ENCODE data around the gene DPP8. TPM values are rescaled to one million over a fixed set of nuclear protein-coding genes. Genes with fewer than 3 reads are reported as not detected.
"Not testable (repeated sequence)": the region's sequence is repeated elsewhere in the genome, so short reads cannot be mapped to it uniquely, and the experiment has no call there.

DPP8 gene
- total RNA-seq (10 to 100 TPM; 60.3 to 63.8 TPM), polyA plus RNA-seq (10 to 100 TPM; 38.1 to 47.1 (median 41.8) TPM), total RNA-seq (53.6 to 125 (median 84.3) reads per million in 6 experiments)

DNA sequence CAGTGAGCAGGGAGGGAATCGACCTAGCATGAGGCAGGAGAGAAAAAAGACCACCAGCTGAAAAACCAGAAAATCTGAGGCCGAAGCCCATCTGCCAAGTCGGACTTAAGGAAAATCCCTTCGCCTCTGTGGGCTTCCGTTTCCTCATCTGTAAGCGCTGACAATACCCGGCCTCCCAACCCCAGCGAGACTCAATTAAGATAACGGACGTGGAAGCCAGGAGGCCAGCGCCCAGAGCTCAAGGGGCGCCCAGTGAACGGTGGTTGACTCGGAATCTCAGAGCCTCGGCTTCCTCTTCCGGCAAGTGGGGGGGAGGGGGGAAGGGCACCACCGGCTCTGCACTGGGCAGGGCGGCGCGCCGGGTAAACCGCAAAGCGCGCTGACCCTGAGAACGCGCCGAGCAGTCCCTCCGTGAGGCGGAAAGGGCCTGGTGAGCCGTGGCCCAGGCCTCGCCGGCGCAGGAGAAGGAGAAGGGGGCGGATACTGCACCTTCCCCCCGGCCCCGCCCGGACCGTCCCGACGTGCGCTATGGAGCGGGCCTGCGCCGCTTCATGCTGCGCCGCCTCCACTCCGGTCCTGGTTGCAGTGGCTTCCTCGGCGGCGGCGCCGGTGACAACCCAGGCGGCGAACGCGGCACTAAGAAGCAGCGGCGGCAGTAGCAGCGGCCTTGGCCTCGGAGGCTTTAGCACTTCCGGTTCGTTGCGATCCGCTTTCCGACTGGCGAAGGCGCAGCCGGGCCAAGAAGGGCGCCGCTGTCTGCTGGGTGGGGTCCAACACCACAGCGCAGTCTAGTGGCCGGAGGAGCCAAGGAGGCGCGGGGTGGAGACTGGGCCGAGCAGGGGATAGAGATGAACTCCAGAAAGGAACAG is at the start of gene DPP8:
DPP8 (minus strand) TSS at position 693 of the 869 bp plus-strand sequence. CDS start 5,136 bp downstream, outside the sequence.
- POLR2A ChIA-PET: interaction anchor here (0.5 to 2.0 kb wide), 16 partner anchors 7 to 1389 kb away, joined by 3 to 11 read pairs (median 3); partner anchors contain the start of genes HACD3, INTS14, PPIB and RAB11A
- Mint-ChIP-seq H3K9me3 (no peaks in the 10 kb centered on the region), H3K27ac (peak within 1 kb of the TSS; percentile 79 to 99 (median 93)), H3K4me1 (peaks cover 9 to 53% (median 41%) of the 10 kb centered on the region in 4 donors), H3K36me3 (peaks cover 0 to 25% (median 0%) of the 10 kb centered on the region in 3 donors), H3K27me3 (no peaks in the 10 kb centered on the region), H3K4me3 (peak within 1 kb of the TSS; percentile 86 to 100 (median 95))
- DNase-seq: peak; percentile 86 to 95 (median 93)
- peak; percentile 94 for ATAC-seq

DNA sequence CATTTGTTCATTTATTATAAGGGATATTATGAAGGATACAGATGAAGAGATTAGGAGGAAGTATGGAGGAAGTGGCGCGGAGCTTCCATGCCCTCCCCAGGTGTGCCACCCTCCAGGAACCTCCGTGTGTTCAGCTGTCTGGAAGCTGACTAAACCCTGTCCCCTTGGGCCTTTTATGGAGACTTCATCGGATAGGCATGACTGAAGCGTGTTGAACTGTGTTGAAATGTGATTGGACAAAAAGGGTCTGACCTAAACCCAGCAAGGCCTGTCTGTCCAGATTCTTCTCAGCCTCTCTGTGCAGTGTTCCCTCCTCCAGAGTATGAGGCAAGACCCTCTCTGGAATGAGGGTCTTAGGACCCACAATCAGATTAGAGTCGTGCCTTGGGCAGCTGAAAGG is 44.4 kb upstream of the DPP8 start:
- Mint-ChIP-seq H3K27me3 (no peaks in the 10 kb centered on the region), H3K9me3 (no peaks in the 10 kb centered on the region), H3K4me1 (no peaks in the 10 kb centered on the region), H3K36me3 (peaks cover 22 to 95% (median 37%) of the 10 kb centered on the region in 3 donors), H3K4me3 (peak overlapping the region in 1 of 10 donors; percentile 43), H3K27ac (peak overlapping the region in 2 of 10 donors; percentile 53 to 69)
- ATAC-seq (no peak), DNase-seq (no peak)
- POLR2A ChIA-PET: no interaction called here

DNA sequence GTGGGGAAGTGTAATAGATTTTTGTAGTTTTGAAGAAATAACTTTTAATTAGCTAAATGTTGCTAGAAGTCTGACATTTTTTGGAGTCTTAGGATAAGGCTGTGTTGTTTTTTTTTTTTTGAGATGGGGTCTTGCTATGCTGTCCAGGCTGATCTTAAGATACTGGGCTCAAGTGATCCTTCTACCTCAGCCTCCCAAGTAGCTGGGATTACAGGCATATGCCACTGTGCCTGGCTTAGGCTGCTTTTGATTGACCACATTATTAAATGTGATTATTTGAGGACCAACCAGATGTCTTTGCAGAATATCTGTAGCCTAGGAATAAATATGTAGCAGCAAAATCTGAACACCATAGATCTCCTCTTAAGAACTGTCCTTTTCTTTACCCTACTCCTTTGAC is 42.5 kb upstream of the DPP8 start:
- POLR2A ChIA-PET: no interaction called here
- no peak for DNase-seq
- peaks cover 11 to 95% (median 33%) of the 10 kb centered on the region in 3 donors for H3K36me3 Mint-ChIP-seq
- no peaks in the 10 kb centered on the region for H3K27me3 Mint-ChIP-seq
- peak overlapping the region in 2 of 10 donors; percentile 10 to 68 for H3K27ac Mint-ChIP-seq
- no peak overlapping the region for H3K4me3 Mint-ChIP-seq
- ATAC-seq: no peak
- no peaks in the 10 kb centered on the region for H3K9me3 Mint-ChIP-seq
- H3K4me1 Mint-ChIP-seq: no peaks in the 10 kb centered on the region

DNA sequence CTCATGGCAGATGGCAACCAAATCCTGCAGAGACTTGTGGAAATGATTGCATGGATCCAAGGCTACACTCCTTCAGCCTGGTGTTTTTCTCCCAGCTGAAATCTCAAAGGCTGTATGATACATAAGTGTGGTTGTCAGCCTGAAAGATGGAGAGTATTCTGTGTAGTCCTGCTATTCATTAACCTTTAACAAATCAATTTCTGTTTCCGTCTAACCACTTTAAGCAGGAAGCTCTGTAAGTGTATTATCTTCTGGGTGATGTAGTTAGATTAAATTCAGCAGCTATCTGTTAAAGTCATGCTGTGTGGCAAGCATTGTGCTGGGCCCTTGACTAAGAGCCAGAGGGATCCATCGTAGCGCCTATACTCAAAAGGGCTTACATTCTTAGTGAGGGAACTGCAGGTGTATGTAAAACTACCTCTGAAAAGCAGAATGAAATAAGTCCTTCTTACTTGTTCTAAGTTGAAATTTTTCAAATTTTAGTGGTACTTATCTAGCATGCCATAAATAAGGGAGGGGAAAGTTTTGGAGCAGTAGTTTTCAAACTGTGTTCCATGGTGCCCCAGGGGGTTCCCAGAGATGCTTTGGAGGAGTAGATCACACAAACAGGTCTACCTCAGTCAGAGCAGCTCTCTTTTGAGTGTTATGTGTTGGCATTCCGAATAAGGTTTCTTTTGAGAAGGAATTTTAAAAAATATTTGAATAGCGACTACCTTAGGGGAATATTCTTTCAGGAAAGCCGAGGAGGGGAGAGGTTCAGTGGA is 41.7 kb upstream of the DPP8 start:
- Mint-ChIP-seq H3K9me3 (no peaks in the 10 kb centered on the region), H3K27ac (no peak overlapping the region), H3K4me3 (no peak overlapping the region), H3K27me3 (no peaks in the 10 kb centered on the region), H3K4me1 (no peaks in the 10 kb centered on the region), H3K36me3 (peaks cover 8 to 95% (median 27%) of the 10 kb centered on the region in 3 donors)
- no peak for DNase-seq
- POLR2A ChIA-PET: no interaction called here
- ATAC-seq: no peak

DNA sequence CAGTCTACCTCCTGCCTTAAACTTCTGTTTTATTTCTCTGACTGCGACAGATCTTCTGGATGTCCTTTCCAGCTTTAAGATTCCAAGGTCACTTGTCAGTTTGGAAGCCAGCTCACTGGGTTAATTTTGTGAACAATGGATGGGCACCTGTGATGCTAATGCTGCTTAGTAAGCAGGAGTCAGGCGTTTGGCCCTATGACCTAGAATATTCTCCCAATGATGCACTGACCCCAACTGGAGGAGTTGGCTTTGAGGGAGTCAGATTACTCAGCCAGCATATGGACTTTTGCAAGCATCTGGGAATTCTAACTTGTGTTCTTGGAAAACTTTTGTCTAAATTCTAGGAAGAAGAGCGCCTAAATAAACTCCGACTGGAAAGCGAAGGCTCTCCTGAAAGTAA is 40.8 kb upstream of the DPP8 start:
- no peaks in the 10 kb centered on the region for H3K27me3 Mint-ChIP-seq
- no peaks in the 10 kb centered on the region for H3K4me1 Mint-ChIP-seq
- ATAC-seq (no peak), DNase-seq (no peak)
- H3K9me3 Mint-ChIP-seq: no peaks in the 10 kb centered on the region
- no peak overlapping the region for H3K4me3 Mint-ChIP-seq
- POLR2A ChIA-PET: interaction anchor here (0.6 kb wide), 1 partner anchor 23 kb away, joined by 6 read pairs; no protein-coding TSS in a partner anchor
- peak overlapping the region in 1 of 10 donors; percentile 46 for H3K27ac Mint-ChIP-seq
- H3K36me3 Mint-ChIP-seq: peaks cover 5 to 95% (median 29%) of the 10 kb centered on the region in 3 donors

DNA sequence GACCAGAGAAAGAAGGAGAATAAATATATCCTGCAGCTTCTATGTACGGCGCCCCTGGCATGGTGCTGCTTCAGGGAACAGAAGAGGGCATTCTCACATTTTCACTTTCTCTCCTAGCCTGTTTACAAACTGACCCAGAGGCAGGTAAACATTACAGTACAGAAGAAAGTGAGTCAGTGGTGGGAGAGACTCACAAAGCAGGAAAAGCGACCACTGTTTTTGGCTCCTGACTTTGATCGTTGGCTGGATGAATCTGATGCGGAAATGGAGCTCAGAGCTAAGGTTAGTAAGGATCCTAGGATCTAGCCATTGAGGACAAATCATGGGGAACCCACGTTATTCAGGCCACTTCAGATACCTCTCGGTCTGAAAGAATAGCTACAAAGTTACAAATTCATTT is 39.1 kb upstream of the DPP8 start:
- Mint-ChIP-seq H3K27ac (no peak overlapping the region), H3K27me3 (no peaks in the 10 kb centered on the region), H3K4me1 (no peaks in the 10 kb centered on the region), H3K9me3 (no peaks in the 10 kb centered on the region), H3K4me3 (no peak overlapping the region), H3K36me3 (peaks cover 5 to 81% (median 25%) of the 10 kb centered on the region in 3 donors)
- no peak for DNase-seq
- POLR2A ChIA-PET: no interaction called here
- ATAC-seq: no peak

DNA sequence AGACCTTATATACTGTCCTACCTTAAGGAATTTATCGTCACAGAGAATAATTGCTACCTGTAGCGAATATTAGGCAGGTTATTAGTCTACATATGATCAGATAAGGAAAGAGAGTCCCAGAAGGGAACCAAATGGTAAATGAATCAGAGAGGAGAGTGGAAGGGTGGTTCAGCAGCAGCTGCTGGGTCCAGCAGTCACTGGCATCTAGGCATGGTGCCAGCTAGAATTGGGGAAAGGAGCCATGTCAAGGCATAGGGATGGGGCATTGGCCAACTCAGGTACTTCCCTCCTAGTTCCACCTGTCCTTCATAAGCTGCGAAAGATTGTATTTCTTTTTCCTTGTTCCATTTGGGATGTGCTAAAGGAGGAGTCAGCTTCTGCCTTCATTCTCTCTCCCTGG is 36.2 kb upstream of the DPP8 start:
- POLR2A ChIA-PET: no interaction called here
- ATAC-seq (no peak), DNase-seq (no peak)
- Mint-ChIP-seq H3K4me1 (peaks cover 7 to 17% (median 11%) of the 10 kb centered on the region in 4 donors), H3K27me3 (no peaks in the 10 kb centered on the region), H3K27ac (no peak overlapping the region), H3K36me3 (peaks cover 0 to 54% (median 20%) of the 10 kb centered on the region in 3 donors), H3K4me3 (no peak overlapping the region), H3K9me3 (no peaks in the 10 kb centered on the region)

DNA sequence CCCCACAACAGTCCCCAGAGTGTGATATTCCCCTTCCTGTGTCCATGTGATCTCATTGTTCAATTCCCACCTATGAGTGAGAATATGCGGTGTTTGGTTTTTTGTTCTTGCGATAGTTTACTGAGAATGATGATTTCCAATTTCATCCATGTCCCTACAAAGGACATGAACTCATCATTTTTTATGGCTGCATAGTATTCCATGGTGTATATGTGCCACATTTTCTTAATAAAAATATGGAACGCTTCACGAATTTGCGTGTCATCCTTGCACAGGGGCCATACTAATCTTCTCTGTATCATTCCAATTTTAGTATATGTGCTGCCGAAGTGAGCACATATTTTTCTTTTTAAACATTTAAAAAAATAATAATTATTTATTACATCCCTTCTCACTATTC is 35.4 kb upstream of the DPP8 start:
- H3K27me3 Mint-ChIP-seq, H3K4me3 Mint-ChIP-seq, DNase-seq, H3K9me3 Mint-ChIP-seq, H3K27ac Mint-ChIP-seq, POLR2A ChIA-PET, ATAC-seq: not testable (repeated sequence)
- peaks cover 0 to 46% (median 17%) of the 10 kb centered on the region in 3 donors for H3K36me3 Mint-ChIP-seq
- peaks cover 7 to 19% (median 11%) of the 10 kb centered on the region in 4 donors for H3K4me1 Mint-ChIP-seq

DNA sequence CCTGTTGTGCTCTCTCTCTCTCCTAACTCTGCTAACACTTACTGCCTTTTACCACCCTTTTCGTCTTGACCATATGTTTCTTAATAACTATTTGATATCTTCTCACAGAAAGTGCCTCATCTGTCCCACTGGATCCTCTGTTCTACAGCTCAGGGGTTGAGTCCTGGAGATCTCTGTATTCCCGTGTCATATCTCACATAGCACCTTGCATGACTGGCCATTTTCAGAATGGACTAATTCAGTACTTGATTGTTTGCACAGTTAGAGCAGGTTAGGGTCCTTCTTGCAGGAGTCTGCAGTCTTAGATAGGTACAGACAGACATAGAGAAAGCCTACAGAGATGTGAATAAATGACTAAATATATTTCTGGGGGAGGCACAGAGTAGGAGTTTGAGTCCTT is 33.7 kb upstream of the DPP8 start:
- no peak for ATAC-seq
- no peak overlapping the region for H3K4me3 Mint-ChIP-seq
- H3K27ac Mint-ChIP-seq: peak overlapping the region in 5 of 10 donors; percentile 2 to 63 (median 16)
- POLR2A ChIA-PET: no interaction called here
- H3K27me3 Mint-ChIP-seq: no peaks in the 10 kb centered on the region
- DNase-seq: no peak
- no peaks in the 10 kb centered on the region for H3K9me3 Mint-ChIP-seq
- peaks cover 10 to 23% (median 16%) of the 10 kb centered on the region in 4 donors for H3K4me1 Mint-ChIP-seq
- peaks cover 0 to 30% (median 10%) of the 10 kb centered on the region in 3 donors for H3K36me3 Mint-ChIP-seq

DNA sequence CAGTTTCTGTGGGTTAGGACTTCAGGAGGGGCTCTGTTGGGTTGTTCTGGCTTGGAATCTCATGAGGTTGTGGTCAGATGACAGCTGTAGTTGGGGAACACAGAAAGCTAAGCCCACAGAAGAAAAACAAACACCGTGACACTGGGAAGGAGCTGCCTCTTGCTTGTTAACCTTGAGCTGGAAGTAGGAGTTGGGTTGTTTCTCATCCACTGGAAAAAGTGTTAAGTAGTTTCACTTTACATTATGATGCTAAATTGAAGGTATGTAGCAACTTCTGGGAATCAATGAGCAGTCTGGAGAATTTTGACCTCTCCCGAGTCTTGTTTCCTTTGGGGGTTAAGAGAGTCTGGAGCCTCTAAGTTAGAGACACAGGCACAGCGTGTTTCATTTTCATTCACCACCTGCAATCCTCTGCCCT is 33.2 kb upstream of the DPP8 start:
- Mint-ChIP-seq H3K27ac (peak overlapping the region in 5 of 10 donors; percentile 2 to 75 (median 26)), H3K9me3 (no peaks in the 10 kb centered on the region), H3K4me1 (peaks cover 10 to 23% (median 17%) of the 10 kb centered on the region in 4 donors), H3K27me3 (no peaks in the 10 kb centered on the region), H3K4me3 (no peak overlapping the region), H3K36me3 (peaks cover 0 to 27% (median 10%) of the 10 kb centered on the region in 3 donors)
- ATAC-seq (no peak), DNase-seq (no peak)
- POLR2A ChIA-PET: no interaction called here

DNA sequence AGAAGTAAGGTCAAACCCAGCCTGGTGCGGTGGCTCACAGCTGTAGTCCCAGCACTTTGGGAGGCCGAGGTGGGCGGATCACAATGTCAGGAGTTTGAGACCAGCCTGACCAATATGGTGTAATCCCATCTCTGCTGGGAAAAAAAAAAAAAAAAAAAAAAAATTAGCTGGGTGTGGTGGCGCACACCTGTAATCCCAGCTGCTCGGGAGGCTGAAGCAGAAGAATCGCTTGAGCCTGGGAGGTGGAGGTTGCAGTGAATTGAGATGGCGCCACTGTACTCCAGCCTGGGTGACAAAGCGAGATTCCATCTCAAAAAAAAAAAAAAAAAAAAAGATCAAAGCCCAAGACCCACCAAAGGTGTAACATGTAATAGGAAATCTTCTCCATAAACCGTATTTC is 31.8 kb upstream of the DPP8 start:
- not testable (repeated sequence) for H3K27me3 Mint-ChIP-seq, H3K4me3 Mint-ChIP-seq, DNase-seq, H3K27ac Mint-ChIP-seq, ATAC-seq, H3K9me3 Mint-ChIP-seq
- Mint-ChIP-seq H3K4me1 (peaks cover 12 to 23% (median 17%) of the 10 kb centered on the region in 4 donors), H3K36me3 (peaks cover 0 to 12% (median 5%) of the 10 kb centered on the region in 3 donors)
- POLR2A ChIA-PET: interaction anchor here (0.6 to 0.7 kb wide), 4 partner anchors 32 to 98 kb away, joined by 3 to 8 read pairs (median 5); no protein-coding TSS in a partner anchor

DNA sequence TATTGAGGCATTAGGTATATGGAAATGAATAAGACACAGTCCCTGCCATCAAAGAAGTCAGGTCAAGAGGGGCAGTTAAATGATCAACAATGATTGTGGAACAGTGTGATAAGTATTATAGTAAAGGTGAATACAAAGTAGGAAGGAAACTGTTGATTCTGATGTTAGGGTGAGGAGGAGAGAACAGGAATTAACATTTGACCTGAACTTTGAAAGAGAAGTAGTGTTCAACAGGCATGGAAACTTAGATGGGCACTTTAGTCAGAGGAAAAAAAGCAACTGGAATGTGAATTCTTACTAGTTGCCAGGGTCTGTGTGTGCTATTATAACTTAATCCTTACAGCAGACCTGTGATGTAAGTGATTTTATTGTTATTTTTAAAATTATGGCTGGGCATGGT is 30.4 kb upstream of the DPP8 start:
- peak overlapping the region in 1 of 10 donors; percentile 1 for H3K27ac Mint-ChIP-seq
- no peak for ATAC-seq

More for the DNA sequence above, 30.4 kb upstream of the DPP8 start:
- H3K36me3 Mint-ChIP-seq: peaks cover 0 to 2% (median 0%) of the 10 kb centered on the region in 3 donors
- H3K27me3 Mint-ChIP-seq: no peaks in the 10 kb centered on the region
- no peak overlapping the region for H3K4me3 Mint-ChIP-seq
- peaks cover 14 to 25% (median 19%) of the 10 kb centered on the region in 4 donors for H3K4me1 Mint-ChIP-seq
- DNase-seq: no peak
- H3K9me3 Mint-ChIP-seq: no peaks in the 10 kb centered on the region
- POLR2A ChIA-PET: no interaction called here
